ENCODE data around the gene FAM221B.

The FAM221B gene

GRCh38 chr9:35852267-35852815 is 23.8 kb upstream of the FAM221B start:
- FAIRE-seq, result no peak
- DNase-seq (ENCODE audit: extremely low spot score, insufficient read length, low read depth), result no peak

GRCh38 chr9:35847792-35848572 is 19.4 kb upstream of the FAM221B start:
- DNase-seq (ENCODE audit: extremely low spot score, insufficient read length, low read depth), result peak; percentile 42

GRCh38 chr9:35845824-35846771 is 17.6 kb upstream of the FAM221B start:
- DNase-seq (ENCODE audit: extremely low spot score, insufficient read length, low read depth) (no peak), FAIRE-seq (no peak)

More at GRCh38 chr9:35847792-35848572, 19.4 kb upstream of the FAM221B start:
- peak; percentile 95 for FAIRE-seq

- FAIRE-seq (peak; percentile 79), DNase-seq (ENCODE audit: extremely low spot score, insufficient read length, low read depth) (no peak)
Measured at GRCh38 chr9:35844628-35845270, 16.2 kb upstream of the FAM221B start.

GRCh38 chr9:35842795-35843194 is 14.3 kb upstream of the FAM221B start:
- FAIRE-seq (peak; percentile 92), DNase-seq (ENCODE audit: extremely low spot score, insufficient read length, low read depth) (peak; percentile 42)

GRCh38 chr9:35842020-35842745 is 13.7 kb upstream of the FAM221B start:
- DNase-seq (ENCODE audit: extremely low spot score, insufficient read length, low read depth) (no peak), FAIRE-seq (no peak)

GRCh38 chr9:35841645-35841900 is 13.0 kb upstream of the FAM221B start:
- DNase-seq (ENCODE audit: extremely low spot score, insufficient read length, low read depth) (no peak), FAIRE-seq (no peak)

- no peak for FAIRE-seq
Measured at GRCh38 chr9:35840881-35841644, 12.5 kb upstream of the FAM221B start.

GRCh38 chr9:35839926-35840325 is 11.4 kb upstream of the FAM221B start:
- DNase-seq (ENCODE audit: extremely low spot score, insufficient read length, low read depth) (no peak), FAIRE-seq (no peak)

More at GRCh38 chr9:35840881-35841644, 12.5 kb upstream of the FAM221B start:
- DNase-seq (ENCODE audit: extremely low spot score, insufficient read length, low read depth), result no peak

GRCh38 chr9:35836595-35836994 is 8.1 kb upstream of the FAM221B start:
- FAIRE-seq (no peak), DNase-seq (ENCODE audit: extremely low spot score, insufficient read length, low read depth) (no peak)

GRCh38 chr9:35835766-35836165 is 7.2 kb upstream of the FAM221B start:
- DNase-seq (ENCODE audit: extremely low spot score, insufficient read length, low read depth) (no peak), FAIRE-seq (peak; percentile 44)

- FAIRE-seq, result peak; percentile 69
- DNase-seq (ENCODE audit: extremely low spot score, insufficient read length, low read depth), result no peak
Measured at GRCh38 chr9:35835216-35835632, 6.7 kb upstream of the FAM221B start.

- DNase-seq (ENCODE audit: extremely low spot score, insufficient read length, low read depth) (no peak), FAIRE-seq (peak; percentile 24)
Measured at GRCh38 chr9:35834260-35835215, 6.0 kb upstream of the FAM221B start.

- no peak for DNase-seq (ENCODE audit: extremely low spot score, insufficient read length, low read depth)
- no peak for FAIRE-seq
Measured at GRCh38 chr9:35832814-35833213, 4.3 kb upstream of the FAM221B start.

- DNase-seq (ENCODE audit: extremely low spot score, insufficient read length, low read depth), result no peak
- FAIRE-seq, result no peak
Measured at GRCh38 chr9:35831040-35831439, 2.5 kb upstream of the FAM221B start.

- DNase-seq (ENCODE audit: extremely low spot score, insufficient read length, low read depth), result no peak
- no peak for FAIRE-seq
Measured at GRCh38 chr9:35829764-35830096, 1.2 kb upstream of the FAM221B start.

- peak; percentile 90 for DNase-seq (ENCODE audit: extremely low spot score, insufficient read length, low read depth)
- peak; percentile 79 for FAIRE-seq
Measured at GRCh38 chr9:35829084-35829763, 692 bp upstream of the FAM221B start, which contains the start of gene TMEM8B. TMEM8B (plus strand) TSS chr9:35829228; CDS start chr9:35829448, 220 bp downstream.

Measured in GM18507 (cell line).